GM13977 (cell line): ENCODE data around the gene OPN4.
A peak's percentile ranks its signal among the peaks of the same experiment; 100 is the strongest.

Experiments used
- DNase-seq: peaks from one replicate; pipeline ENCODE4 v3.0.0; 2012; ENCODE audit warnings: low spot score
- CTCF ChIP-seq: IDR thresholded peaks from 2 replicates; pipeline ENCODE4 v1.5.1; 2012; ENCODE audit warnings: mild to moderate bottlenecking, control low read depth; ENCODE audit not compliant: insufficient read depth; ENCODE audit errors: extremely low read depth, missing control alignments
- in situ Hi-C: fragments of 300-500 bp; cut with MboI; formaldehyde crosslinking; loops from one replicate; pipeline ENCODE4 v1.12.0; 2022; ENCODE audit warnings: low sequenced_read_pairs, low pct_unique_long_range_greater_than_20kb, mixed read lengths, inconsistent platforms; ENCODE audit not compliant: unreplicated experiment

Gene OPN4

GRCh38 chr10:86712317-86712707, 58.0 kb downstream of the OPN4 start:
- TF ChIP-seq CTCF, result no peak
- DNase-seq, result peak; percentile 88

GRCh38 chr10:86715156-86715795, 60.9 kb downstream of the OPN4 start:
- TF ChIP-seq CTCF, result no peak
- in situ Hi-C loops, result loop anchor here (10.0 kb wide), 1 partner anchor 50 kb away; no protein-coding TSS in a partner anchor
- peak; percentile 4 for DNase-seq

More at GRCh38 chr10:86712317-86712707, 58.0 kb downstream of the OPN4 start:
- in situ Hi-C loops, result loop anchor here (5.0 to 10.0 kb wide), 2 partner anchors 52 to 180 kb away; no protein-coding TSS in a partner anchor

GRCh38 chr10:86715836-86716235, 61.5 kb downstream of the OPN4 start:
- no peak for DNase-seq

More at GRCh38 chr10:86715836-86716235, 61.5 kb downstream of the OPN4 start:
- TF ChIP-seq CTCF, result no peak
- in situ Hi-C loops, result loop anchor here (10.0 kb wide), 1 partner anchor 49 kb away; no protein-coding TSS in a partner anchor
